Left lung (tissue), 10 donors: ENCODE results near the gene DLG2. TPM values are rescaled to one million over a fixed set of nuclear protein-coding genes. Genes with fewer than 3 reads are reported as not detected.

Source experiments
- ATAC-seq: fragments of 200-7000 bp; cut with Tn5 transposase; one replicate; pipeline ENCODE4 v1.9.1; 2020; ENCODE audit warnings: moderate library complexity
- DNase-seq, 4 donors: peaks; one replicate each; pipeline ENCODE4 v3.0.0-alpha.2; 2013 to 2020
- H3K27ac ChIP-seq, 2 donors: fragments of 200-600 bp; sonication (generic) in 1 of 2; one replicate each; pipeline versions ENCODE4 v1.5.0 to v1.8.0; 2020 to 2021
- H3K27me3 ChIP-seq, 2 donors: fragments of 200-600 bp; sonication (generic) in 1 of 2; one replicate each; pipeline versions ENCODE4 v1.5.0 to v1.8.0; 2020 to 2021
- H3K36me3 ChIP-seq, 2 donors: fragments of 200-600 bp; sonication (generic) in 1 of 2; one replicate each; pipeline versions ENCODE4 v1.5.0 to v1.8.0; 2020 to 2021
- H3K4me1 ChIP-seq, 2 donors: fragments of 200-600 bp; one replicate each; pipeline ENCODE4 v1.8.0; 2021
- H3K4me3 ChIP-seq, 2 donors: fragments of 200-600 bp; sonication (generic) in 1 of 2; one replicate each; pipeline versions ENCODE4 v1.5.0 to v1.8.0; 2020 to 2021; ENCODE audit warnings: mild to moderate bottlenecking in 1 of 2
- H3K9me3 ChIP-seq, 2 donors: fragments of 200-600 bp; sonication (generic) in 1 of 2; one replicate each; pipeline versions ENCODE4 v1.5.0 to v1.8.0; 2020 to 2021
- CTCF ChIP-seq, 2 donors: fragments of 200-600 bp; sonication (generic) in 1 of 2; IDR thresholded peaks; one replicate each; pipeline versions ENCODE4 v1.5.0 to v1.8.0; 2021; ENCODE audit warnings: antibody characterized with exemption in 2 of 2
- intact Hi-C, 2 donors: fragments of 100-400 bp; cut with DNase I; formaldehyde crosslinking; loops; one replicate each; pipeline versions ENCODE4 v1.11.2 to v1.14.2; 2022
- polyA plus RNA-seq, 6 donors: library from polyadenylated mRNA; unstranded; fragments of 120-200 nt; gene quantifications; one replicate each; pipeline ENCODE4 v1.2.1, GENCODE V29; 2013; ENCODE audit not compliant: insufficient read length in 6 of 6
- total RNA-seq, 2 donors: library from RNA; stranded (reverse); fragmentation: NEBNext Ultra II Directional; extraction: Animal tissue kit (Norgen Biotek cat#: 25700); gene quantifications; one replicate each; pipeline ENCODE4 v1.2.1, GENCODE V29; 2021
- donor health status: DM: no; HTN: yes; CAD: no.
- donor health status: DM: no; HTN: no; CAD: no.

DLG2 gene
- total and polyA plus RNA-seq, 8 donors = 4.5 to 15.0 (median 8.6) TPM

- Histone ChIP-seq H3K27me3 (no peaks in the 10 kb centered on the region), H3K4me3 (no peak overlapping the region), H3K36me3 (no peaks in the 10 kb centered on the region), H3K9me3 (no peaks in the 10 kb centered on the region), H3K4me1 (no peaks in the 10 kb centered on the region), H3K27ac (no peak overlapping the region)
- intact Hi-C loops = no loop called here
- no peak for TF ChIP-seq CTCF (IDR thresholded peaks at IDR 0.05)
- ATAC-seq = peak; percentile 42
- peak in 1 of 4 donors; percentile 41 for DNase-seq
Measured at GRCh38 chr11:84136926-84137325, 1490.2 kb downstream of the DLG2 start.

- Histone ChIP-seq H3K27ac (no peak overlapping the region), H3K4me3 (no peak overlapping the region), H3K4me1 (no peaks in the 10 kb centered on the region), H3K27me3 (no peaks in the 10 kb centered on the region), H3K36me3 (no peaks in the 10 kb centered on the region), H3K9me3 (no peaks in the 10 kb centered on the region)
- peak; percentile 73 for ATAC-seq
- intact Hi-C loops = no loop called here
- DNase-seq = no peak
- TF ChIP-seq CTCF (IDR thresholded peaks at IDR 0.05) = no peak
Measured at GRCh38 chr11:84130646-84131427, 1496.3 kb downstream of the DLG2 start.

- ATAC-seq = peak; percentile 50
- intact Hi-C loops = no loop called here
- DNase-seq = no peak
Measured at GRCh38 chr11:84129961-84130576, 1497.1 kb downstream of the DLG2 start.

GRCh38 chr11:84128840-84129239 is 1498.3 kb downstream of the DLG2 start:
- H3K27ac ChIP-seq = no peak overlapping the region
- no peak overlapping the region for H3K4me3 ChIP-seq
- no peak for ATAC-seq
- no peak for TF ChIP-seq CTCF (IDR thresholded peaks at IDR 0.05)
- intact Hi-C loops = no loop called here
- no peak for DNase-seq
- no peaks in the 10 kb centered on the region for H3K4me1 ChIP-seq
- H3K36me3 ChIP-seq = no peaks in the 10 kb centered on the region
- no peaks in the 10 kb centered on the region for H3K9me3 ChIP-seq
- no peaks in the 10 kb centered on the region for H3K27me3 ChIP-seq

More at GRCh38 chr11:84129961-84130576, 1497.1 kb downstream of the DLG2 start:
- no peak for TF ChIP-seq CTCF (IDR thresholded peaks at IDR 0.05)
- Histone ChIP-seq H3K27ac (no peak overlapping the region), H3K4me1 (no peaks in the 10 kb centered on the region), H3K9me3 (no peaks in the 10 kb centered on the region), H3K36me3 (no peaks in the 10 kb centered on the region), H3K4me3 (no peak overlapping the region), H3K27me3 (no peaks in the 10 kb centered on the region)

GRCh38 chr11:84117394-84117793 is 1509.8 kb downstream of the DLG2 start:
- no peak for TF ChIP-seq CTCF (IDR thresholded peaks at IDR 0.05)

More at GRCh38 chr11:84117394-84117793, 1509.8 kb downstream of the DLG2 start:
- no peaks in the 10 kb centered on the region for H3K4me1 ChIP-seq
- no peak overlapping the region for H3K27ac ChIP-seq
- intact Hi-C loops = no loop called here
- no peaks in the 10 kb centered on the region for H3K27me3 ChIP-seq
- no peaks in the 10 kb centered on the region for H3K36me3 ChIP-seq
- ATAC-seq (no peak), DNase-seq (no peak)
- H3K4me3 ChIP-seq = no peak overlapping the region
- H3K9me3 ChIP-seq = no peaks in the 10 kb centered on the region
